Sigmoid colon (tissue), 7 donors: Measurements from ENCODE around the gene ZNF521. TPM values are rescaled to one million over a fixed set of nuclear protein-coding genes. Genes with fewer than 3 reads are reported as not detected.

Source experiments
- DNase-seq: peaks from one replicate; pipeline ENCODE4 v3.0.0-alpha.2; 2019
- H3K27ac ChIP-seq, 4 donors: fragments of 200-600 bp; sonication (generic); one replicate each; pipeline ENCODE4 v1.5.1; 2016 to 2019; ENCODE audit warnings: mild to moderate bottlenecking in 1 of 4
- H3K27me3 ChIP-seq, 3 donors: fragments of 200-600 bp; sonication (generic); one replicate each; pipeline ENCODE4 v1.5.1; 2019; ENCODE audit warnings: mild to moderate bottlenecking in 1 of 3
- H3K36me3 ChIP-seq, 4 donors: fragments of 200-600 bp; sonication (generic); one replicate each; pipeline ENCODE4 v1.5.1; 2016 to 2019
- H3K4me1 ChIP-seq, 4 donors: fragments of 200-600 bp; sonication (generic); one replicate each; pipeline ENCODE4 v1.5.1; 2017 to 2019
- H3K4me3 ChIP-seq, 4 donors: fragments of 200-600 bp; sonication (generic); one replicate each; pipeline ENCODE4 v1.5.1; 2017 to 2019; ENCODE audit warnings: mild to moderate bottlenecking in 2 of 4, moderate library complexity in 1 of 4
- H3K9me3 ChIP-seq, 4 donors: fragments of 200-600 bp in 3 of 4; sonication (generic) in 3 of 4; one replicate each; pipeline versions ENCODE4 v1.5.1 to v1.6.1; 2013 to 2019
- CTCF ChIP-seq, 4 experiments: fragments of 450-650 bp in 3 of 4; fragments of 200-600 bp in 1 of 4; IDR thresholded peaks; one replicate each; pipeline ENCODE4 v1.5.1; 2016 to 2019; ENCODE audit warnings: antibody characterized with exemption in 4 of 4, mild to moderate bottlenecking in 3 of 4, moderate library complexity in 2 of 4
- EP300 ChIP-seq, 4 donors: sonication (generic); formaldehyde crosslinking; IDR thresholded peaks; one replicate each; pipeline ENCODE4 v1.6.1; 2017; ENCODE audit warnings: antibody characterized with exemption in 4 of 4
- POLR2A ChIP-seq, 2 donors: fragments of 450-650 bp; IDR thresholded peaks; one replicate each; pipeline ENCODE4 v1.6.1; 2016; ENCODE audit warnings: antibody characterized with exemption in 2 of 2, mild to moderate bottlenecking in 2 of 2, moderate library complexity in 2 of 2
- POLR2AphosphoS5 ChIP-seq, 4 donors: sonication (generic); formaldehyde crosslinking; IDR thresholded peaks; one replicate each; pipeline ENCODE4 v1.6.1; 2017; ENCODE audit warnings: antibody characterized with exemption in 4 of 4
- WGBS, 2 donors: extraction: QIAGEN DNeasy Blood & Tissue Kit; methylation state at CpG; one replicate each; pipeline ENCODE4 v1.1.7; 2013; 5-methylcytosine and 5-hydroxymethylcytosine counted together
- intact Hi-C: fragments of 100-400 bp; cut with DNase I; formaldehyde crosslinking; loops from one replicate; pipeline ENCODE4 v1.15.1; 2023
- polyA plus RNA-seq, 3 donors: library from polyadenylated mRNA; stranded (reverse); fragments of 200-250 nt; gene quantifications; one replicate each; pipeline ENCODE4 v1.2.3, GENCODE V29; 2013
- total RNA-seq, 4 donors: library from RNA; depleted of rRNA; stranded (reverse); fragments of >200 nt; gene quantifications; one replicate each; pipeline ENCODE4 v1.1.0, GENCODE V29; 2016
- donor health status: healthy with polysubstance abuse.
- donor health status: Bipolar disorder and iron deficiency.
- donor health status: healthy.

Gene ZNF521
- total and polyA plus RNA-seq, 7 donors: 0.69 to 40.2 (median 12.0) TPM

- H3K27ac ChIP-seq: peak overlapping the region in 1 of 4 donors; percentile 35
- no peak for TF ChIP-seq POLR2AphosphoS5 (IDR thresholded peaks at IDR 0.05)
- TF ChIP-seq EP300 (IDR thresholded peaks at IDR 0.05): no peak
- no peak for TF ChIP-seq CTCF (IDR thresholded peaks at IDR 0.05)
- no peak for TF ChIP-seq POLR2A (IDR thresholded peaks at IDR 0.05)
These were observed 254.4 kb downstream of the ZNF521 start for GRCh38 chr18:25097569-25098056.

DNA sequence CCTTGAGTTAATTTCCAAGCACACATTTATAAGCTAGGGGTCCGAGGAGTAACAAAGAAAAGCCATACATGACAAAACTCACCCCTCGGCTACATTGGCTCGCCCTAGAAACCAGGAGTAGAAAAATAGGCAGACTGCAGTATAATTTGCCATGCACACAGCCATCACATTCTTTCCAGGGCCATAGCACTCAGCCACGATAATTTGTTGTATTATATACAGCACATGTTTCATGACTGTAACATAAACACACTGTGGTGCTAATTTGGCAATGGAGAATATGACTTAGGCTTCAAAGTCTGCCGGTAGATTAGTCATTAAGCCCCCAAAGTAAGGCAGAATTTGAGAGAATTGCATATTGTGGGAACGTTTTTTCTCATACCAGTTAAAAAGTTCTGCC lies 254.9 kb downstream of the ZNF521 start:
- Histone ChIP-seq H3K27ac (peak overlapping the region in 1 of 4 donors; percentile 35), H3K27me3 (no peaks in the 10 kb centered on the region), H3K4me1 (peaks cover 0 to 9% (median 0%) of the 10 kb centered on the region in 4 donors), H3K9me3 (no peaks in the 10 kb centered on the region), H3K4me3 (no peak overlapping the region), H3K36me3 (no peaks in the 10 kb centered on the region)
- no peak for TF ChIP-seq POLR2A (IDR thresholded peaks at IDR 0.05)
- TF ChIP-seq EP300 (IDR thresholded peaks at IDR 0.05): no peak
- TF ChIP-seq POLR2AphosphoS5 (IDR thresholded peaks at IDR 0.05): no peak
- TF ChIP-seq CTCF (IDR thresholded peaks at IDR 0.05): no peak
- DNase-seq: no peak
- WGBS, 2 donors: 72 to 76% methylated on average over 6 of the region's 6 CpGs
- intact Hi-C loops: no loop called here

More at GRCh38 chr18:25097569-25098056, 254.4 kb downstream of the ZNF521 start:
- Histone ChIP-seq H3K36me3 (no peaks in the 10 kb centered on the region), H3K27me3 (no peaks in the 10 kb centered on the region), H3K9me3 (no peaks in the 10 kb centered on the region), H3K4me1 (peaks cover 0 to 9% (median 0%) of the 10 kb centered on the region in 4 donors), H3K4me3 (no peak overlapping the region)
- 70 to 82% methylated on average over 3 of the region's 3 CpGs for WGBS, 2 donors
- intact Hi-C loops: no loop called here
- no peak for DNase-seq

DNA sequence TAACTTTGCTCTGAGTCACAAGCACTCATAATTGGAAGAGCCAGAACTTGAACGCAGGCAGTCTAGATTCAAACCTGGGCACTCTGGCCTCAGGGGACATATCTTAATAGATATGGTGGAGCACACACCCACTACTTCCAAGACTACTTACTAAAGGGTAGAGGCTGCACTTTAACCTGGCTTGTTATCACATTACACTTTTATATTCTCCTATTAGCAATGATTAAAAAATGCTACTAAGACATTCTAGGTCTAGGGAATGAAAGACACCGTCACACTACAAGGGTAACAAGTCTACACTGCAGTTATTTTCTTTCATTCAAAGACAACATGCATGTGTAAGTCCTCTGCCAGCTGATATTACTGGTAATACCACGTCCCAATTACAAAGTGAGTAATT lies 258.8 kb downstream of the ZNF521 start:
- no peak for TF ChIP-seq POLR2A (IDR thresholded peaks at IDR 0.05)
- no peak for TF ChIP-seq POLR2AphosphoS5 (IDR thresholded peaks at IDR 0.05)
- TF ChIP-seq EP300 (IDR thresholded peaks at IDR 0.05): no peak
- no peak for DNase-seq
- Histone ChIP-seq H3K27ac (no peak overlapping the region), H3K9me3 (no peaks in the 10 kb centered on the region), H3K36me3 (peaks cover 0 to 6% (median 0%) of the 10 kb centered on the region in 4 donors), H3K27me3 (no peaks in the 10 kb centered on the region), H3K4me1 (no peaks in the 10 kb centered on the region), H3K4me3 (no peak overlapping the region)
- intact Hi-C loops: no loop called here
- WGBS, 2 donors: 84 to 86% methylated on average over 3 of the region's 3 CpGs

DNA sequence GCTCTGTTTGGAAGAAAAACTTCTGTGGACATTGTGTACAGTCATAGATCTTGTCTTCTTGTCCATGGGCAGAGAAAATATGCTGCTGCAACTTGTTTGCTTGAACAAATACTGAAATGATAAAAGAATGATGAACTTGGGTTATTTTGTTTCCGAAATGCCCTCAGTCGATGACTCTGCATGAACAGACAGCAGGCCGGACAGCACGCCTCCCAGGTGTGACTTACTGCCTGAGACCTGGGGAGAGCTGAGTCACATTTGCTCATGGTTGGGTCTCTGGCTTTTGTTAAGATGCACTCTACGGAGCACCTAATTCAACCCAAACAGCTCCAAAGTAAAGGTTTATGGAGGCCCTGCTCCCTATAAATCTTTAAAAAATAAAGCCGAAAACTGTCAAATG lies 262.5 kb downstream of the ZNF521 start:
- Histone ChIP-seq H3K36me3 (peaks cover 0 to 6% (median 0%) of the 10 kb centered on the region in 4 donors), H3K9me3 (no peaks in the 10 kb centered on the region), H3K4me1 (no peaks in the 10 kb centered on the region), H3K27me3 (no peaks in the 10 kb centered on the region), H3K4me3 (no peak overlapping the region), H3K27ac (no peak overlapping the region)
- TF ChIP-seq CTCF (IDR thresholded peaks at IDR 0.05) (no peak), EP300 (IDR thresholded peaks at IDR 0.05) (no peak), POLR2A (IDR thresholded peaks at IDR 0.05) (no peak), POLR2AphosphoS5 (IDR thresholded peaks at IDR 0.05) (no peak)
- no peak for DNase-seq
- WGBS, 2 donors: 94 to 96% methylated on average over 6 of the region's 6 CpGs
- intact Hi-C loops: loop anchor here (10.0 kb wide), 1 partner anchor 165 kb away; no protein-coding TSS in a partner anchor

GRCh38 chr18:25086876-25087275 lies 265.1 kb downstream of the ZNF521 start:
- WGBS, 2 donors: 91 to 92% methylated on average over 2 of the region's 2 CpGs

More at GRCh38 chr18:25086876-25087275, 265.1 kb downstream of the ZNF521 start:
- H3K4me3 ChIP-seq: no peak overlapping the region
- DNase-seq: no peak
- H3K36me3 ChIP-seq: peaks cover 0 to 6% (median 0%) of the 10 kb centered on the region in 4 donors
- no peak overlapping the region for H3K27ac ChIP-seq
- no peaks in the 10 kb centered on the region for H3K9me3 ChIP-seq
- intact Hi-C loops: loop anchor here (10.0 kb wide), 1 partner anchor 168 kb away; no protein-coding TSS in a partner anchor
- TF ChIP-seq POLR2AphosphoS5 (IDR thresholded peaks at IDR 0.05) (no peak), CTCF (IDR thresholded peaks at IDR 0.05) (no peak)
- H3K4me1 ChIP-seq: no peaks in the 10 kb centered on the region
- H3K27me3 ChIP-seq: no peaks in the 10 kb centered on the region
